ENCODE data around the gene DMRTA2.

DMRTA2 gene

DNA sequence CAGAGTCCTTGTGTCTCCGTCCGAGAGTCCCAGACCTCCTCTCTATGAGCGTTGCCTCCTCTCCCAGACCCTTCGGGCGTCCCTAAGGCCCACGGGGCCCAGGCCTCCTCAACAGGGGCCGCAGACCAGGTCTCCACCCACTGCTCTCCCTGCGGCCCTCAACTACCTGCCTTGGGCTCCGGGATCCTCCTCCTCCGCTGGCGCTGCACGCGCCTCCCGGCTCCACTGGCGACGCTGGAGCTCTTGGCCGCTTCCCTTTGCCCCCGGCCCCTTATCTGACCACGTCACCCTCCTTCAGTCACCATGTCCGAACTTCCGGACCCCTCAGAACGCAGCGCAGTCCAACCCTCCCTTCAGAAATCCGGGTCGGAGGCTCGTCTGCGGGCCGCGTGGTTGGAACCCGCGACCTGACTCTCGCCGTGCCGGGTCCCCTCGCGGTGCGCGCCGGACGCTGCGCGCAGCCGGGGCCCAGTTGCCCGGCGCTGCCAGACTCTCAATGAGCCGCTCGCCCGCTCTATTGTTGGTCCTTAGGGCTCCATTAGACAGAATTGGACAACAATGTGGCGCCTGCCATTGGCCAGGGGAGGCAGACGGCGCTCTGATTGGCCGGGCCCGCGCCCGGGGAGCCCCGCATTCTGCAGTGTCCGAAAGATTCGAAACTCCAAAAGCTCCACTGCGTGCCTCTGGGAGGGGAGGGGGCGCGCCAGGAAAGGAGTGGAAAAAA, at the start of gene DMRTA2:
DMRTA2 (minus strand) TSS at position 498 of the 724 bp plus-strand sequence. CDS start 1,907 bp downstream, outside the sequence.
- DNase-seq (ENCODE audit: low read depth) = no peak

DNA sequence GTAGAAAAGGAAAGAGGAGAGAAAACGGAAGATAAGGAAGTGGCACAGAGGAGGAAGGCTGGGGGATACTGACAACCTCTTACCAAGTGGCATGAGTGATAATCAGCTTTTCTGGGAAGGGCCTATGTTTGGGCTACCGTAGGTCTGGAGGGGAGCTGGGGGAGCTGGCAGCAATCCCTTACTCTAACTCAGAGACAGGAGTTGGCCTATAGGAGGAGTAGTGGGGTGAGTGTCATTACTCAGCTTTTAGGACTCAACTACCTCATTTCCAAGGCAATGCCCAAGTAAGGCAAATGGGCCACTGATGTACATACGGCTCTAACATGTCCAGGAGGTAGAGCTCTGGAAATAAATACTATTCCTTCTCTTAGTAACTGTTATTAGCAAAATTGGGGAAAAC, 48.7 kb upstream of the DMRTA2 start:
- no peak for DNase-seq (ENCODE audit: low read depth)

DNA sequence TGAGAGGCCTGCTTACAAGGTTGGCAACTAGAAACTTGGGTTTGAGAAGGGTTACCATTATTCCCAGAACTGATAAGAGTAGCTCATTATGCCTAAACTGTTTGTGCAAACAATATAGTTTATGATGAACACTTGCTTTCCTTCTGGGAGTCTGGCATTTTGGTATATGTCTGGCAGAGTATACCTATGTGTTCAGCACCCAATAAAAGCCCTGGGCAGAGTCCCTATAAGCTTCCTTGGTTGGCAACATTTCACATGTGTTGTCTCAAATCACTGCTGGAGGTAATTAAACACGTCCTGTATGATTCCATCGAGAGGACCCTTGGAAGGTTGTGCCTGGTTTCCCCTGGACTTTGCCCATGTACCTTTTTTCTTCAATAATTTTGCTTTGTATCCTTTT, 39.7 kb upstream of the DMRTA2 start:
- DNase-seq (ENCODE audit: low read depth) = no peak

DNA sequence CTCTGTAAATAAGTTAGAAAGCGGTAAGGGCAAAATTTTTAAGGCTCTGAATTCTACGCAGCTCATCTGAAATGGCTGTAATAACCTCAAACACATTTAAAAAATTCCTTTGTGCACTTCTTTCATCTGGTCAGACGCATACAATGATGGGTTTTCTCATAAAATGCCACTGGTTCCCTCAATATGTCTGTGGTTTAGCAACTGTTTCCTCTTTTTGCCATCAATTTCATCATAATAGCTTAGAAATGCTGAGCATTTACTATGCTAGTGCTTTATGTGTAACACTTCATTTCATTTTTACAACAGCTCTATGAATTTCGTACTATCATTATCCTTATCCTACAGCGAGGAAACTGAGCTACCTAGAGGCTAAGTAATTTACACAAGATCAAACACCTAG, 35.3 kb upstream of the DMRTA2 start:
- no peak for DNase-seq (ENCODE audit: low read depth)

DNA sequence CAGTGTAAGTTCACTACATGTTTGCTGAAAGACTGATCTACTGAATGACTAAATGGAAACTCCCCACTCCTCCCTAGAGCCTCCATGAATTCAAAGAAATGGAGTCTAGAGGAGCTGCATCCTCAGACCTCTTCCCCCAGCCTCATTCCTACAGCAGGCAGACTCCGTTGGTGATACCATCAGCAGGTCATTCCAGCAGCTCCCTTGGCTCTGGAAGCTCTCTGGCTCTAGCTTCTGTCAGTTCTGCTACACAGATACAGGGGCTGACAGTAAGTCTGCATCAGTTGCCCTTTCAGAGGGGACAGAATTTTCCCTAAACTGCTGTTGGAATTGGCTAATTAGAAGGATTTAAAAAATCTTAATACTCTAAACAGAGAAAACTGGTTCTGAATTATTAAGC, 31.7 kb upstream of the DMRTA2 start:
- no peak for DNase-seq (ENCODE audit: low read depth)

DNA sequence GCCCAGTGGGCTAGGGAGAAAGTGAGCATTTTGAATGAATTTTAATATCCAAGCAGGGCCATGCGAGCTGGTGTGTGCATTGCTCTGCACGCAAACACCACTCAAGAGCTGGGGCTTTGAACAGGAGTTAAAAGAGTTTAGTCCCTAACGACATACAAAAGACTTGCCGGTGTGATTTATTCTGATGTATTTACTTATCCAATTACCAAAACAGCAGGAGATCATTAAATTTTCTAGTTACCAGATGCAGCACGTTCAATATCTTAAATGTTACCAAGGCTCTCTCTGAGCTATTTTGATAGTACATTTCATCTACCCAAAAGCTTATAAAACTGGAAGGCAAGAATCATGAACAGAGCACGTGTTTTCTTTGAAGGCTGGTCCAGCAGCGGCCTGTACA, 30.0 kb upstream of the DMRTA2 start:
- no peak for DNase-seq (ENCODE audit: low read depth)

DNA sequence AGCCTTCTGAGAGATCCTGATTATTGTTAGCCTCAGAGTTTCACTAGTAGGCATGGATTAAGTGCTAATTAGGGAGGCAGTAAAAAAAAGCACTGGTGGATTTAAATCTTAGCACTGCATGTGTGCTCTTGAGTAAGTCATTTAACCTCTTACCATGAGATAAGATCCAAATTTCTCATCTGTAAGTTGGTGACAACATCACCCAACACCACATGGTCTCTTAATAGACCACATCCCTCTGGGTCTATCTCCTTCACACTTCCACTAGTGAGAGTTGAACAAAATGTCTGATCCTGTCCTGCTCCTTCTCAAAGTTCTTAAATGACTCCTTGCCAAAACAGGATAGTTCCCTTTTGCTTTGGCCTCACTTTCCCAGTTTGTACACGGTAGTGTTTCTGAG, 29.5 kb upstream of the DMRTA2 start:
- no peak for DNase-seq (ENCODE audit: low read depth)

DNA sequence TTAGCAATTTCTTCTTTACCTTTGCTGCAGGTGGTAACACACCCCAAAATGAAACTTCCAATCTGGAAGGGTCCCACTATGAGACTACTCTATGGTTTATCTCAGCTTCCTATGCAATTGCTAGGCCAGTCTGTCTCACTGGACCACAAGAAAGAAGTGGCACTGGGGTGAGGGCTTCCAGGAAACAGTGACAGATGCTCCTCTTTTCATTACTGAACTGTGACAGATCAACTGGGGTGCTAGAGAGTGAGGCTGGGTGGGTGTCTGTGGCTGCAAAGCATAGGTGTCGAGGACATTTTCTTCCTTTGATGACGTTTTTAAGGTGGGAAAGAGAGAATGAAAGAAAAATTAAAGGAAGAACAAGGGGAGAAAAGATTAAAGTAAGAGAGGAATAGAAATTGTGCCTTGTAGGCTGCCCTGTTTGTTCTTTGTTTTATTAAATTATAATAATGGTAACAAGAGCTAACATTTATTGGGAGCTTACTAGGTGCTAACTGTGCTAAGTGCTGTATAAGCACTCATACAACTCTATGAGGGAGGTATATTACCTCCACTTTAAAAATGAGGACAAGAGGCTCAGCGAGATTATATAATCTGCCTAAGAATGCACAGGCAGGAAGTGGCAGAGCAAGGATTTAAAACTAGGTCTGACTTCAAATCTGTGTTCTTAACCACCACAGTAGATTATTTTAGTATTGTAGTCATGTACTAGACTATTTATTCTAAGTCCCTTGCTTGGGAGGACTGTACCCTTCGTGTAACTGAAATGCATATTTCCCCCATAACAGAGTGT, 27.8 kb upstream of the DMRTA2 start:
- DNase-seq (ENCODE audit: low read depth) = no peak

DNA sequence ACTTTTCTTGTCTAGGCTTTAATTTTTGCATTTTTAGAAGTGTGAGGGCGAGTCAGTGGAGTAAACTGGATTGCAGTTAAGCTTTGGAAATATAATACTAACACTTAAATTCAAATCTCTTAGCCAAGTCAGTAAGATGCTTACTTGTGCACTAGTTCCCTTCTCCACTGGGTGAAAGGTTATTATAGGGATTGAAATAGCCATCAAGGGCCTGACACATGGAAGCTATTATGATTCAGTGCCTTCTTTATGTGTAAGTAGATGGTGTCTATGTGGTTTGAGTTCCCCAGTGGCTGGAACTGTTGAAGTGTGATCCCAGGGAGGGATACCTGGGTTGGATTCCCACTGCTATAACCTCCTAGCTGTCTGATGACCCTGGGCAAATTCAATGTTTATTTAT, 24.7 kb upstream of the DMRTA2 start:
- DNase-seq (ENCODE audit: low read depth) = no peak

DNA sequence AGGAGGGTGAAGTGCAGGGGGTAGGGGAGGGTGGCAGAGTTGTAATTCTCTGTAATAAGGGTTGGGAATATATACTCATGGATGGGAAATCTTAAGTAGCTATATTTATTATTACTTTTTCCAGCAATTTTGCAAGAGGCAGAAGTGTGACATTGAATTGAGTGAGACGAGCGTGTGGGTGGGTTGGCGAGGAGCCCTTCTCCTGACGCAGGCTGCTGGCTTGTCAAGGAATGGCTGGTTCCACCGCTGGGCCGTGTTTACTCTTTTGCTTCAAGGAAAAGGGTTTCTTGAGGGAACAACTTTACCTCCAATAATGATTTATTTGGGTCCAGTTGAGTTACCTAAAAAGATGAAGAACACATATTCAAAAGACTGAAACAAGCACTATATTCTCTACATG, 17.9 kb upstream of the DMRTA2 start:
- DNase-seq (ENCODE audit: low read depth) = no peak

DNA sequence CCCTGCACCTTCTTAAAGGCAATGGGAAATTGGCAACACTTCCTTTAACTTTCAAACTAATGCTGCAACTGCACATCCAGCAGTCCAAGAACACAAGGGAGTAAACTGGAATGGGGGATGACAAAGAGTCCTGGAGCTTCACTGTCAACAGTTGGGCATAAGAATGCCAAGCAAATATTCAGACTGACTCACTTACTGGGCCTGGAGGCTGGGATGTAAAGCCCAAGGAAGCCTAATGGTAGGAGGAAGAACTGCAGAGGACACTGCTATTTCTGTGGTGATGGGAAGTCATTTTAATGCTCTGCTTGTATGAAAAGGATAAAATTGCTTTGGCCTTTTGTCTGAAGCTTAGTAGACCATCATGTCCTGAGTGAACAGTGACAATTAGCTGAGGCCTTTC, 15.7 kb upstream of the DMRTA2 start:
- DNase-seq (ENCODE audit: low read depth) = no peak

DNA sequence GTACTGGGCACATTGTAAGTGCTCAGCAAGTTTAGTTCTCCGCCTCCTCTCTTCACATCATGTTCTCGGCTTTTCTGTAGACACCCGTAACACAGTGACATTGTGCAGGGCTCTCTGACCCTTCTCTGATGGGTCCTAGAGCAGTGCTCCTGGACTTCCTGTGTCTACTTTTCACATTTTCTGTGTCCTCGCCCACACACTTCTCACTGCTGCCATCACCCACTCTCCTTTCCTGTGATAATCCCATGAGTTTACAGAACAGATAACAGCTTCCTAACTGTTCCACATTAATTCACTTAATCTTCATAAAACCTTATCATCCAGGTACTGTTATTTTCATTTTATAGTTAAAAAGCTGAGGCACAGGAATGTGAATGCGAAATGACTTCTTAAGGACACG, 13.2 kb upstream of the DMRTA2 start:
- DNase-seq (ENCODE audit: low read depth) = no peak

DNA sequence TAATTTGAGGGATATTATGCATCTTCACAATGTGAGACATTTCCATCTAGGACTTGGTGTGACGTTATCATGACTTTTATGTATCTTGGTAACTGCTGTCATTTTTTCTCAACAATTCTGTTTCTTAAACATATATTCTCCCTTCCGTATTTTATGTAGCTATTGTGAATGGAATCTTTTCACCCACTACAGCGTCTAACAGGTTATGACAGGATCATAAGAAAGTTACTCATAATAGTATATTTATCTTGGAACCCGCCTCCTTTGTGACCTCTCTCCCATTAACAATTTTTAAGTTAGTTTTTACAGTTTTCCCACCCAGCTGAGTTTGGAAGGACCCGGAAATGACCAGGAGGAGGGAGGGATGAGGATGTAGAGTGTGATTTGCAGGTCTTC, 6.8 kb upstream of the DMRTA2 start:
- no peak for DNase-seq (ENCODE audit: low read depth)

DNA sequence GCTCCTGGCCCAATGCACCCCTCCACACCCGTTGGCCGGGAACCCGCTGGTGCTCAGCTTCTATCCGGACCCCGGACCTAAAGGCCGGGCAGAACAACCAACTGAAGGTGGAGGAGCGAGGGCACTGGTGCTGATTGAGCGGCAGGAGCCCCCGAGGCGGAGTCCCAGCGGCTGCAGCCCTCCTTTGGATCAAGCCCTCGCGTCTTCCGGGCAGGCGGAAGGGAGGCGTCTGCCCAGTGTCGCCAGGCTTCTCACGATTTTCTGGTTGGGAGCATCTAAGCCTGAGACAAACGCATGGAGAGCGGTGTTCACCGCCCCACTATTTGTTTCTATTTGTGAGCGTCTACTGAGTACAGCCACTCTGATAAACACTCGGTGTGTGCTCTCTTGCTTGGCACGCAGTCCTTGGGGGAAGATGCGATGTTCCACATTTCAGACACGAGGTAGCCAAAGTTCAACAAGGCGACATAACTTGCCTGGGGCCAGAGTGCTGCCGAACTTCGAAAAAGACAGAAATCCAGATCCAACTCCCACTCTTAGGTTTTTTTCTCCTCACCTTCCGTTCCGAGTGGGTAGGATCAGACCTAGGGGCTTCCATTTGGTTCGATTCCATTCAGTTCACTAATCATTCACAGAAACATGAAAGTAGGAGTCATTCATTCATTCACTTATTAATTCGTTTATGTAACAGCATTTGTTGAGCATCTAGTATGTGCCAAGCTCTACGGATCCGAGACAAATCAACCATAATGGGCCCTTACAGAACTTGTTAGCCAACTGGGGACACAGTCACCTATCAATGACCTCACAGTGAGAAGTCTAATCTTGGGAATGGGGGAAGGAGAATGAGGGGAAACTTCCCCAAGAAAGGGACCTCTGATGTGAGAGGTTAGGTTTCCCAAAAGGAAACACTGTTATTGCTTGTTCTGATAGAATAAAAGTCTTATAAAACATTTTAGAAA, 4.9 kb upstream of the DMRTA2 start:
- DNase-seq (ENCODE audit: low read depth) = no peak

DNA sequence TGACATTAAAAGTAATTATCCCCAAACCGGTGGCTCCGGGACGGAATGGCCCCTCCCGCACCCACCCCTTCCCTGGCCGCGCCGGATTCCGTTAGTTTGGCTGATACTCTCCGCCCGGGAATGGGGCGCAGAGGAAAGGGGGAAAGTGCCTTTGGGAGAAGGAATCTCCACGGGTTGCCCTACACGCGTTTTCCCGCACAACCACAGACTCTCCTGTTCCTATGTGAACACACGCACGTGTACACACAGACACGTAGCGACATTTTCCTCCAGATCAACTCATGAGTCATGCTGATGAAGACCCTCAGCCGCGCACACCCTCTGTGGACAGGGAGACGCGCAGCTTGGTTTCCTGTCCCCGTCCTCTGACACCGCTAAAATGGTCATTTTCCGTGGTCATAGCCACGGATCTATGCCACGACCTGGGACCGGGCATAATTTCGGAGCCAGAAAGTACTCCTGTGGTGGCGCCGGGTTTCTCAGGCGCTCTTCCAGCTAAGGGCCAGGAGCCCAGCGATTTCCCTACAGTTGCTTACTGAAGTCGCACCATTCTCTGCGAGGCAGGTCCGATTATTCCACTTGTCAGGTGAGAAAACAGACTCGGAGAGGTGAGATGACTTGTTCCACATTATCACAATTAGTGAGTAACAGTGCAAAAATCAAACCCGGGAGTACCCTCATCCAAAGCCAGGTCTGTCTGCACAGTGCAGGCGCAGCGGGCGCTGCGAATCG, 4.0 kb upstream of the DMRTA2 start:
- no peak for DNase-seq (ENCODE audit: low read depth)

DNA sequence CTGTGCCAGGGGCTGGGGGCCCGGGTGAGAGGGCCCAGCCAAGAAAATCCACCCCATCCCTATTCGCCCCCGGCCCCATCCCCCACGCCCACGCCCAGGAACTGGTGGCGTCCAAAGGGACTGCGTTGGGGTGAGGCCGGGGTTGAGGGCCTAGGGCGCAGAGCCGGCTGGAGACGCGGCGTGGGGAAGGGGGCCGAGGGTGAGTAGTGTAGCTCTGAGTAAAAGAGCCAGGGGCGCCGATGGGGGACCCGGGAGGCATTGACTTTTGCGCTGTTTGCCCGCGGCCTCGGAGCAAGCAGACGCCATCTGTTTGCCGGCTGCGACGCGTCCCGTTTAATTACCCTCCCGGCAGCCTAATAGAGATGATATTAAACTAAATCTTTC, 3.5 kb upstream of the DMRTA2 start:
- DNase-seq (ENCODE audit: low read depth) = no peak

DNA sequence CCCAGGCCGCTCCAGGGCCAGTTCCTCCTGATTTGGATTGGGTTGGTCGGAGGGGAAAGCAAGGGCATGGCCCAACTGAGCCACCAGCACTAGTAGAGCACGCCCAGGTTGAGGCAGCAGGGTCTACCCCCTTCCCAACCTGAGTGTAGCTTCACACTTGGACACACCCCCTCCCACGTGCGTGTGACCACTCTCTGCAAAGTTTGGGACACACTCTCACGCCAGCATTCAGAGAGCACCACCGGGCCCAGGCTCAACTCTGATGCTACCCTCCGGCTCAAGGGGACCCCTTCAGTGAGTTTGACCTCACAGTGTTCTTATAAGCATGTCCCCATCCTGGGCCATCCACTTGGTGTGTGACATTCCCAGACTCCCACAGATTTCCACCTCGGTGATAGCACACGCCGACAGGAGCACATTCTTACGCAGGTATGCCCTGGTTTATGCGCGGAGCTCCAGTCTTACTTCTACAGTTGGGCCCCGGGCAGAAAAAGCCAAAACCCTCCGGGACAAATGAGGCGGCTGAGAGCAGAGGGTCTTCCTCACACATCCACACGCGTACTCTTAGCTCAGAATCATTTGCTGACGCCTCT, 3.0 kb upstream of the DMRTA2 start:
- DNase-seq (ENCODE audit: low read depth) = no peak

DNA sequence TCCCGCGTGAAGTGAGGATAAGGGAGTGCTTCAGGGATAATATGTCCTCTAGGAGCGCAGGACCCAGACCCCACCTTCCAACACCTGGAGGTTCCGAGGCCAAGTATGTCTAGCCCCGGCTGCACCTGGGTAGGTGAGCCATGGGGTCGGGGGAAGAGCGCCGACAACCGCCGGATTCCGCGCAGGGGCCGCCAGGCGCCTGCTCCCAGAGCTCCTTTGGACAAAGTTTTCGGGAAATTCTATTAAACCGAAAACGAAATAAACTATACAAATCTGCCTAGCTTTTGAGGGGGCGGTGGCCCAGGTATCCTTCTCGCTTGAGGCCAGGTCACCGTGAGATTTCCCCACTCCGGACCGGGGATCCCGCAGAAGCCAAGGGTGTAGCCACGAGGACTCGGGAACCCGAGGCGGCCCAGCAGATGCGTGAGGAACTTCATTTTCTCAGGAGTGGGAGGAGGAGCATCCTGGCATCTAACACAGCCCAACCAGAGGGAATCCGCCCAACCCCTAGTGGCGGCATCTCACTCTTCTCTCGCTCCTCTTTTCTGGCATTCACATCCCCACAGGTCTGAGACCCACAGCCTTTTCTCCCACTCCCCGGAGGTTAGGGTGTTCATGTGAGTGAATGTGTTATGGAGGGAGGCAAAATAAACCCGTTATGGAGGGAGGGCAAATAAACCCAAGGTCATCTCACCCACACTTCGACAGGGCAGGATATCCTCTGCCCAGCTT, 2.3 kb upstream of the DMRTA2 start:
- DNase-seq (ENCODE audit: low read depth) = no peak

DNA sequence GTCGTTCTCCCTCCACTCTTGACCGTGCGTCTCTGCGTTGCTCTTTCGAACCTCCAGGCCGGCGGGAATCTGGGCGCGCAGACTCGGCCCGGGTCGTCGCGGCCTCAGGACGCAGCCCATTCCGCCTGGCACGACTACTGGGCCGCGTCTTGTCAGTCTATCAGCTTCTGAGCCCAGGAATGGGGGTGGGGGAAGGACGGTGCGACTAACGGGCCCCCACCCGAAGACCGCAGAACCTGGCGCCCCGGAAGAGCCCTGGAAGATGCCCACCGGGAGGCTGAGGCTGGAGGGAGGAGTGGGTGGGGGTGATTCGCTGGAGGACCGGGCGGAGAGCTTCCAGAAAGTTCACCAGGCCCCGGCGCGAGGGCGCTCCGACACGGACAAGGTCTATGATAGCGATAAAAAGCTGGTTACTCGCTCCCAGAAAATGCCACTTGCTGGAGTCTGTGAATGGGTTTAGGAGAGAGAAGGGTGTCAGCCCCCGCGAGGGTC, 1.7 kb upstream of the DMRTA2 start:
- no peak for DNase-seq (ENCODE audit: low read depth)

DNA sequence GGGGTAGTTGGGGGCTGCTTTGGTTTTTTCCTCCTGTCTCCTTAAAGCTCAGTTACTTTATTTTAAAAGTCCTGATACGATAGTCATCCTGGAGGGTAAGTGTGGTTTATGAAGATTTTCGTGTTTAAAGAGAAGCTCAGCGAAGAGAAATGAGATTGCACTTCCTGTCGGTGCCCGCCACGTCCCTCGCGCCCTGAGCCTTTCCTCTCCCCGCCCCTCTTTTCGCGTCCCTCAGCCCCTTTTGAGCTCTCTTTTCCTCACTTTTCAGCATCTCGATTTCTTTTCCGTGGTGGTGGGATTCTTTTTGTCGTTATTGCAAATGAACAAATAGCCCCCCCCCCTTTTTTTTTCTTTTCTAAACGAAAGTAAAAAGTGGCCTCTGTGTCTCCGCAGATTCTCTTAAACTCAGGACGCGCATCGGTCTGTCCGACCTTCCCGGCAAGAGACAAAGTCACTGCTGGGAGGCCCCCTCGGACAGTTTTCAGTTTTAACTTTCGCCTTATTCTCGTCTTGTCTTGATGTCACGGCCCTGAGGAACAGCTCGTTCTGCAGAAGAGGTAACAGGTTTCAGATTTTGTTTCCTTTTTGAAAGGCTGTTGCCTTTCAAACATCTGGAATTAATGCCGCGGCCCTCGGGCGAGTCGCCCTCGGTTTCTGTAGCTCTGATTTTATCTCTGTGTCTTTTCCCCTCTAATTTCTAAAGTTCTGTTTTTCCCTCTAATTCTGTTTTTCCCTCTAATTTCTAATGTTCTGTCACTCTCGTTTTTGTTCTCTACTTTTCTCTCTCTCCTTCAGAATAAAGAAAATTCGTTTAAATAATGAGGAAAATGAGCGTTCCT, 1.0 kb upstream of the DMRTA2 start:
- DNase-seq (ENCODE audit: low read depth) = no peak

Data from activated T-helper 9 cell treated with anti-CD3 and anti-CD28 coated beads, Interleukin-2, amount 50 U/mL, for 16 hours (primary cell).